ENCODE data around the gene LST1.

The LST1 gene

DNA sequence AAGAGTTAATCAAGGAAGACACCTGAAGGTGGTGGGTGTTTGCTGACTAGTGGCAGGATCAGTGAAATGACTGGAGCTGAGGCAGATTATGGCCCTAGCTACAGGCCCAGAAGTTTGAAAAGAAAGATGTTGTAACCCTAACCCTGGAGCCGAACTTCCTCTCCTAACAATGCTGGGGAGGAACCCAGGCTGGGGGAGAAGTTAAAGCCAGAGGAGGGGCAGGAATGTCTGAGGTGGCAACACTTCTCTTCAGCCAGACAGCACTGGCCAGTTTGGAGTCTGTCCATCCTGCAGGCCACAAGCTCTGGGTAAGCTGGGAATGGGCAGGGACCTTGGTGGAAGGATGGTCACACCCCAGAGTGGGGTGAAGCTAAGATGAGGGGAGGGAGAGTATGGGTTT is at the start of gene LST1:
LST1 (plus strand) TSS at position 270 of the 400 bp plus-strand sequence. CDS start 1,023 bp downstream, outside the sequence.
- DNase-seq, result no peak

- no peak for DNase-seq
Observed at GRCh38 chr6:31538805-31539400, 47.2 kb upstream of the LST1 start.

- no peak for DNase-seq
Observed at GRCh38 chr6:31540640-31541039, 45.4 kb upstream of the LST1 start.

- DNase-seq, result peak; percentile 68 to 72
Observed at GRCh38 chr6:31541059-31541657, 44.9 kb upstream of the LST1 start.

DNA sequence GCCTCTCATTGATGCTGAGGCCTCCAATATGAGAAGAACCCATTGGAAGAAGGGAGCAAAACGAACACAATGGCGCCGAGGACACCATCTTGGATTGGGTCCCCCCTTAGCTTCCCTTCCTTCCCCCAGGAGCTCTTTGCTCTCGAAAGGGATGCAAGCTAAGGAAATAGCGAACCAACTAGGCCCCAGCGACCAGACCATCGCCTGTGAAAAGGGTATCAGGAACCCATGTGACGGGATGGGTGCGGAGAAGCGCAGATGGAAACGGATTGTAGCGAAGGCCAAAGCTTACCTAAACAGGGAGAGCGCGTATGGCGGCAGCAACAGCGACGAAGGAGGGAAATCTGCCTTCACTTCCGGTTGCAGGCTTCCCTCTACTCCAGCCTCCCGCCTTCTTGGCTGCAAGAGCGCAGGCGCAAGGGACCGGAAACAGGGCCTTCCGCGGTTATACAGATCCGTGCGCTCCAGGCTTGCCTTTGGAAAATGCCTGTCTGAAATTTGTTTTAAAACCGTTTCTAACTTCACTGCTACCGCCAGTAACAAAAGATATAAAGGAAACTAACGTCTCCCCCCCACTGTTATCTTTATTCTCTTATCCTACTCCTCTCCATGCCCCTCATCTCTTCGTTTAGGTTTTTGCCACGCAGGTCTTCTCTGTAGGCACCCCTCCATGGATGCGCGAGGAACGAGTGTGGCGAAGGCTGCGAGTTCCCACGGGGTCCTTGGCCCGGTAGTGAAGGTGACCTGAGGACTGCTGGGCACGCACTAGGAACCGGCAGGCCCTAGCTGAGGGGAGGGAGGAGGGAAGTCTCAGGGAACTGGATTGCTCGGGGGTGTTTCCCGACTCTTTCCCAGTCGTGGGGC is 44.2 kb upstream of the LST1 start, which contains the start of gene DDX39B:
DDX39B (minus strand) TSS at position 346 of the 864 bp plus-strand sequence. CDS start 1,471 bp downstream, outside the sequence.
- peak; percentile 91 to 94 for DNase-seq

DNA sequence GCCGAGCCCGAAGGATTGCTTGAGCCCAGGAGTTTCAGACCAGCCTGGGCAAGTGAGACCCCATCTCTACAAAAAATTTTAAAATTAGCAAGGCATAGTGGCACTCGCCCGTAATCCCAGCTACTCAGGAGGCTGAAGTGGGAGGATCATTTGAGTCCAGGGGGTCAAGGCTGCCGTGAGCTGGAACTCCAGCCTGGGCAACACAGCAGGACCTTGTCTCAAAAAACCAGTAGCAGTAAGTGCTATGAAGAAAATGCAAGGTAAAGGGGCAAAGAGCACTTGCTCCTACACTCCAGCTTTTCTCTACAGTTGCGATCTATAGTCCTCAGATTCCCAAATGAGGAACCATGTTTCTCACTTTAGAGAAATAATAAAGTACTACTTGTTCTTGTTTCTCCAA is 42.4 kb upstream of the LST1 start:
- no peak for DNase-seq

GRCh38 chr6:31544676-31545075 is 41.4 kb upstream of the LST1 start:
- DNase-seq, result no peak

DNA sequence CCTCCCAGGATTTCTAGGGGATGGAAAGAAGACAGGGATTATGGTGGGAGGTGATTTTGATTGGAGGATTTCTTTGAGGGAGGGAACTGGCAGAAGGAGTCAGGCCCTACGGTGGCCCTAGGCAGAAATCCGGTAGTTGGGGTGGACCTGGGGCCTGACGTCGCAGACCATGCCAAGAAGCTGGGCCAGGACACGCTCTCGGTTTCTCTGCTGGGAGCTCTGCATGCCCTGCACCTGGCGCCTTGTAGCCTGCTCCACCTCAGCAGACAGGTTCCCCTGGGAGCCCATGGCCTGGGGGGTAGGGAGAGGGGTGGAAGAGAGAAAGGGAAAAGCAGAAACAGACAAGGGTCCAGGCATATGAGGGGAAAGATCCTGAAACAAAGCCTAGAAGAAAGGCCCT is 40.8 kb upstream of the LST1 start:
- DNase-seq, result no peak

DNA sequence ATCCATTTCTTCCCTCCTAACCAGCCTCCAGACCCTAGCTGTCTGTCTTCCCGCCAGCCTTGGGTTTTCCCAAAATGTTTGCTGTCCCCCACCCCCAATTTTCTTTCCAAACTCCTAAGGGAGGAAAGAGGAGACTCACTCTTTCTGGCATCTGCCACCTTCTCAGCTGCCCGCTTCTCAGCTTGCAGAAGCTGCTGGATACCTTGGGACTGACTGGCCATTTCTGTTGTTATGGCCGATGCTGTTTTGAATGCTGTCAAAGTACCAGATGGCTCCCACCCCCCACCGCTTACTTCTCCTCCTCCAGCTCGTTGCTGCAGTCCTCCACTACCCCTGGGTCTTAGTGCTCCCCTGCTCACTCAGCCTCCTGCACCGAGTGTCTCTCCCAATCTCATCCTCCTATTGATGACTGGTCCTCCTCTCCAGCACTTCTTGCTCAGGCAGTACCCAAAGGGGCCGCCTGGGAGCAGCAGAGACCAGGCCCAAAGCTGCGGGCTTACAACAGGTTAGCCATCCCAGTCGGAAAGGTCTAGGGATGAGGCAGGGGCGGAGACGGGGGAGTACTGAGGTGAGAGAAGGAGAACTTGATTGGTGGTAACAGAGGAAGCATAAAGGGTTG is 39.6 kb upstream of the LST1 start, which contains the start of gene ATP6V1G2:
ATP6V1G2 (minus strand) TSS at position 270 of the 619 bp plus-strand sequence; CDS start at position 221, 49 bp downstream.
- DNase-seq, result peak; percentile 93 to 96

GRCh38 chr6:31546958-31547726 is 38.9 kb upstream of the LST1 start, which contains the start of gene NFKBIL1:
TSS of gene NFKBIL1 (plus strand) at chr6:31547608. CDS start at chr6:31547695, 87 bp downstream.
- peak; percentile 91 to 95 for DNase-seq

- DNase-seq, result no peak
Observed at GRCh38 chr6:31547727-31548543, 38.1 kb upstream of the LST1 start.

DNA sequence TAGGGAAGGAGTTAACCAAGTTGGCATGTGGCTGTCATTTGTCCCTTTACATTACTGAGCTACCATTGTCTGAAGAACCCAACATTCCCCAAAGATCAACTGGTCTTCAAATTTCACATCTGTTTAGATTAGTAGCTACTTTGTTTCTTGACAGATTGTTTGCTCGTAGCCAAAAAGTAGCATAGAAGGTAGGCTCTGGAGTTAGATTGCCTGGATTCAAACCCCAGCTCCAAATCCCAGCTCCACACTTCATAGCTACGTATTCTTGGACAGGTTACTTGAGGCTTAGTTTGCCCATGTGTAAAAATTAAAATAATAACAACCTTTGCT is 37.6 kb upstream of the LST1 start:
- no peak for DNase-seq

GRCh38 chr6:31551371-31551770 is 34.7 kb upstream of the LST1 start:
- peak; percentile 65 to 73 for DNase-seq

- no peak for DNase-seq
Observed at GRCh38 chr6:31556307-31556706, 29.8 kb upstream of the LST1 start.

- DNase-seq, result no peak
Observed at GRCh38 chr6:31557443-31558317, 28.4 kb upstream of the LST1 start.

DNA sequence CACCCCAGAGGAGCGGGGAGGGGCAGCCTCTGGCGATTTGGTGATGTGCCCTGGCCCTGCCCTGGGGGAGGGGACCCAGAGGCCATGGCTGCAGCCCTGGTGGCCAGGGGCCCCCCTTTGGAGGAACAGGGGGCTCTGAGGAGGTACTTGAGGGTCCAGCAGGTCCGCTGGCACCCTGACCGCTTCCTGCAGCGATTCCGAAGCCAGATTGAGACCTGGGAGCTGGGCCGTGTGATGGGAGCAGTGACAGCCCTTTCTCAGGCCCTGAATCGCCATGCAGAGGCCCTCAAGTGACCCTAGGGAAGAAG is 27.8 kb upstream of the LST1 start:
- DNase-seq, result no peak

GRCh38 chr6:31558631-31559500 is 27.2 kb upstream of the LST1 start:
- DNase-seq, result peak; percentile 76 to 80

DNA sequence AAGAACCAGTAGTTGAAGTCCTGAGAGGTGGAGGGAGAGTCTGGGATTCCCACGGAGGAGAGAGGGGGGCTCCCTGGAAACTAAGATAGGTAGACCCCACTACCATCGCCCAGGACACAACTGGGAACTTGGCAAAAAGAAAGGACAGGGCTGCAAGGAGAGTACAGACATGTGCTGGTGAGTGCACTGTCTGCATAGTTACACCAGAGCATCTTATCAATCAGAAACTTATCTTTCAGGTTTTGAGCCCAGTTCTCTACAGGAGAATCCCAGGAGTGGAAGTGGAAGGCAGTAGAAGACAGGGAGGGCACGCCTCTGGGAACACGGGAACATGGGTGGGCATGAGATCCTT is 26.5 kb upstream of the LST1 start:
- DNase-seq, result no peak

DNA sequence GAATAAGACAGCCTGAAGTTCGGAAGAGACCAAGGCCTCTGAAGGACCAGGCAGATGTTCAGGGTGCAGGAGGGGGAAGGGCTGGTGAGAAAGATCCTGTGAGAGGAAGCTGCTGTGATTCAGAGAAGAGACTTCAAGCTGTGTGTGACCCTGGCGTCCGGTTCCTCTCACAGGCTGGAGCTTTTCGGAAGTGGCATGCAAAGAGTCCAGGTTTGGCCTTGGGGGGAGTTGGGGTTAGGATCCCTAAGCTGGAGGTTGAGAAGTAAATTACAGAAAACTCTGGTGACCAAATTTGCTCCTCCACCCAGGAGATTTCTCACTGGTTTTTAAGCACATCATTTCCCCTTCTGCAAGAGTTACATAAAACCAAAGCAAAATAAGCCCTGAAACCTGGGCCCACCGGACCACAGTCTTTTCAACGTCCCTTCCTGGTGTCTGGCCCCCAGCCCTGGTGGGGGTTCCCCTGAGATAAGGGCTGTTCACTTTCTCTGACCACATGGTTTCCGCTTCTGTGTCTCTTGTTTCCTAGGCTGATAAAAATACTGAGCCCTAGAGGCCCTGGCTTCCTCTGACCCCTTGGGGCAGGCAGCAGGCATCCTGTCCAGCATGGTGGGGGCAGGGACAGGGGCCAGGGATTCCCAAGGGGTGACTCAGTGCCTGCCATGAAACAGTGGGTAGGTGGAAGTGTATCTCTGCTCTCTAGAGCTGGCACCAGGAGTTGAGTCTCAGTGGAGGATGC is 25.9 kb upstream of the LST1 start:
- DNase-seq, result peak; percentile 65 to 68

Data from activated CD4-positive, alpha-beta T cell treated with anti-CD3 and anti-CD28 coated beads, Interleukin-2, amount 50 U/mL, for 48 hours (primary cell).